Upper lobe of right lung (tissue), 1 donor: ENCODE measurements around the gene SLC35F6. TPM values are rescaled to one million over a fixed set of nuclear protein-coding genes. Genes with fewer than 3 reads are reported as not detected.
A peak's percentile ranks its signal among the peaks of the same experiment; 100 is the strongest.

ENCODE experiments used
- ATAC-seq: fragments of 200-7000 bp; cut with Tn5 transposase; one replicate; pipeline ENCODE4 v1.9.1; 2020; ENCODE audit warnings: mild to moderate bottlenecking, moderate library complexity
- DNase-seq: peaks from one replicate; pipeline ENCODE4 v3.0.0-alpha.2; 2020
- H3K27ac ChIP-seq: fragments of 200-600 bp; one replicate; pipeline ENCODE4 v1.8.0; 2022
- H3K27me3 ChIP-seq: fragments of 200-600 bp; one replicate; pipeline ENCODE4 v1.8.0; 2022; ENCODE audit warnings: mild to moderate bottlenecking
- H3K36me3 ChIP-seq: fragments of 200-600 bp; one replicate; pipeline ENCODE4 v1.8.0; 2022
- H3K4me1 ChIP-seq: fragments of 200-600 bp; one replicate; pipeline ENCODE4 v1.8.0; 2022
- H3K4me3 ChIP-seq: fragments of 200-600 bp; one replicate; pipeline ENCODE4 v1.8.0; 2022; ENCODE audit warnings: mild to moderate bottlenecking
- H3K9me3 ChIP-seq: fragments of 200-600 bp; one replicate; pipeline ENCODE4 v1.8.0; 2022
- intact Hi-C: fragments of 100-400 bp; cut with DNase I; formaldehyde crosslinking; loops from one replicate; pipeline ENCODE4 v1.11.0; 2022
- total RNA-seq: library from RNA; stranded (reverse); fragmentation: NEBNext Ultra II Directional; extraction: Animal tissue kit (Norgen Biotek cat#: 25700); gene quantifications from one replicate; pipeline ENCODE4 v1.2.1, GENCODE V29; 2021
- TF ChIP-seq, protein P1 (sequence below): fragments of 200-600 bp; IDR thresholded peaks from one replicate; pipeline ENCODE4 v1.8.0; 2022; ENCODE audit warnings: antibody characterized with exemption
- donor health status: DM: no; HTN: yes; CAD: no; lungs with severe emphysema.

Gene SLC35F6
- total RNA-seq, 1 donor from 2014 or later, result 42.2 TPM

DNA sequence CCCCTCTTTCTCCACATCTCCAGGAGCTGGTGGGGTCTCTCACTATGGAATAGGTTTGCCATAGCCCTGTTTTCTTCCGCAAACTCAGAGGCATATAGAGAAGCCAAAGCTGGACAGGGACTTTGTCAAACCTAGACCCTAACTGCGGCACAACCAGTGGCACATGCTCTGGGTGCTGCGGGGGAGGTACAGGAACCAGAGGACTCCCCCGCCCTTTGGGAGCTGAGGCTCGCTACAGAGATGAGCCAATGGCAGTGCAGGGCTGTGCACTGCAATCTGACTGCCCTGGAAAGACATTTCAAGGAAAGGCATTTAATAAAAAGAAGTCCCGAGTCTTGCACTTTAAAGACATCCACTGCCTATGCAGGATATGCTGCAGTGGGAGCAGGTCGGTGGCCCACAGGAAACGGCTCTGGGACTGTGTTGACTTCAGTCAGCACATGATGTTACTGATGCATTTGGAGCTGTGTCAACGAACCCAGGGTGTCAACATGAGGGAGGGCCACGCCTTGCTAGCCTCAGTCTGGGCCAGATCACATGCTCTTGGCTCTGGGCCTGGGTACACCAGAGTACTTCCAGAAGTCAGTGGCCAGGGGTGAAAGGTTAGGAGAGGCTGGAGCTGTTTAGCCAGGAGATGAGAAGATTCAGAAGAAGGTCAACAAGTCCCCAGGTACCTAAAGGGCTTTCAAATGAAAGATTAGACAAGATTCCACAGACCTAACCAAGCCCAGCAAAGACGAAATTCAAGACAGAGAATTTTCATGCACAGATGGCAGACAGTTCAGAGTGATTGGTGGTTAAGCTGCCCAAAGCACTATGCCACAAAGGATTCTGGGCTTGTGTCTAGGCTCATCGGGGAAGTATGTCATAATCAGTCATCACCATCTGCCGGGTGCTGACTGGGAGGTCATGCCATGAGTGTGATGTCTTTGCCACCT, 8.2 kb downstream of the SLC35F6 start:
- Histone ChIP-seq H3K27ac (peak overlapping the region; percentile 79), H3K4me3 (no peak overlapping the region), H3K4me1 (peaks cover 47% of the 10 kb centered on the region), H3K9me3 (no peaks in the 10 kb centered on the region), H3K36me3 (peaks cover 36% of the 10 kb centered on the region), H3K27me3 (no peaks in the 10 kb centered on the region)
- ATAC-seq (peak; percentile 87), DNase-seq (peak; percentile 88)
- intact Hi-C loops, result no loop called here
- TF ChIP-seq, protein P1, sequence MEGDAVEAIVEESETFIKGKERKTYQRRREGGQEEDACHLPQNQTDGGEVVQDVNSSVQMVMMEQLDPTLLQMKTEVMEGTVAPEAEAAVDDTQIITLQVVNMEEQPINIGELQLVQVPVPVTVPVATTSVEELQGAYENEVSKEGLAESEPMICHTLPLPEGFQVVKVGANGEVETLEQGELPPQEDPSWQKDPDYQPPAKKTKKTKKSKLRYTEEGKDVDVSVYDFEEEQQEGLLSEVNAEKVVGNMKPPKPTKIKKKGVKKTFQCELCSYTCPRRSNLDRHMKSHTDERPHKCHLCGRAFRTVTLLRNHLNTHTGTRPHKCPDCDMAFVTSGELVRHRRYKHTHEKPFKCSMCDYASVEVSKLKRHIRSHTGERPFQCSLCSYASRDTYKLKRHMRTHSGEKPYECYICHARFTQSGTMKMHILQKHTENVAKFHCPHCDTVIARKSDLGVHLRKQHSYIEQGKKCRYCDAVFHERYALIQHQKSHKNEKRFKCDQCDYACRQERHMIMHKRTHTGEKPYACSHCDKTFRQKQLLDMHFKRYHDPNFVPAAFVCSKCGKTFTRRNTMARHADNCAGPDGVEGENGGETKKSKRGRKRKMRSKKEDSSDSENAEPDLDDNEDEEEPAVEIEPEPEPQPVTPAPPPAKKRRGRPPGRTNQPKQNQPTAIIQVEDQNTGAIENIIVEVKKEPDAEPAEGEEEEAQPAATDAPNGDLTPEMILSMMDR, result no peak

DNA sequence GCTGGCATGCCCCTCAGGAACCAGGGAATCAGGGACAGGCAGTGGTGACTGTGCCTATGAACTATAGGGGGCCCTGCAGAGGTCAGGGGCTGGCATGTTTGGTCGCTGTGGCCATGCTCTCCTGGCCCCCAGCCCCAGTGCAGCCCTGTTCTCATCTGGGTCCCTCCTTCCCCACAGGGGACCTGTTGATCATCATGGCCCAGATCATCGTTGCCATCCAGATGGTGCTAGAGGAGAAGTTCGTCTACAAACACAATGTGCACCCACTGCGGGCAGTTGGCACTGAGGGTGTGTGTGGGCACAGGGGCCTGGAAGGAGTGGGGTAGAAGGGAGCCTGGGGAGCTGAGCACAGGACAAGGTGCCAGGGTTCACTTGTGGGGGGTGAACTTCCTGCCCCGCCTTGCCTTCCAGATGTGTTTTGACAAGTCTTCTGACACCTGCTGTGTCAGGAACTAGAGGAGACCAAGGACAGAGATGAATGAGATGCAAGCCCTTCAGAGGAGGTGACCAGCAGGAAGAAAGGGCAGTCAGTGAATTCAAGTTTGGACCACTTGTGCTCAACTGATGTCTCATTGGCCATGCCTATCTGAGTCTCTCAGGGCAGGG, 12.2 kb downstream of the SLC35F6 start:
- no peak overlapping the region for H3K4me3 ChIP-seq
- H3K27me3 ChIP-seq, result no peaks in the 10 kb centered on the region
- H3K36me3 ChIP-seq, result peaks cover 74% of the 10 kb centered on the region
- H3K27ac ChIP-seq, result no peak overlapping the region
- DNase-seq, result no peak
- TF ChIP-seq, protein P1, result no peak
- intact Hi-C loops, result no loop called here
- peaks cover 20% of the 10 kb centered on the region for H3K4me1 ChIP-seq
- ATAC-seq, result no peak
- H3K9me3 ChIP-seq, result no peaks in the 10 kb centered on the region

DNA sequence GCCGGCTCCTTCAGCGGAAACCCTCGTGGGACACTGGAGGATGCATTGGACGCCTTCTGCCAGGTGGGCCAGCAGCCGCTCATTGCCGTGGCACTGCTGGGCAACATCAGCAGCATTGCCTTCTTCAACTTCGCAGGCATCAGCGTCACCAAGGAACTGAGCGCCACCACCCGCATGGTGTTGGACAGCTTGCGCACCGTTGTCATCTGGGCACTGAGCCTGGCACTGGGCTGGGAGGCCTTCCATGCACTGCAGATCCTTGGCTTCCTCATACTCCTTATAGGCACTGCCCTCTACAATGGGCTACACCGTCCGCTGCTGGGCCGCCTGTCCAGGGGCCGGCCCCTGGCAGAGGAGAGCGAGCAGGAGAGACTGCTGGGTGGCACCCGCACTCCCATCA, 14.0 kb downstream of the SLC35F6 start:
- ATAC-seq (no peak), DNase-seq (no peak)
- Histone ChIP-seq H3K9me3 (no peaks in the 10 kb centered on the region), H3K27me3 (no peaks in the 10 kb centered on the region), H3K27ac (no peak overlapping the region), H3K4me3 (no peak overlapping the region), H3K36me3 (peaks cover 74% of the 10 kb centered on the region), H3K4me1 (peaks cover 2% of the 10 kb centered on the region)
- TF ChIP-seq, protein P1, result no peak
- intact Hi-C loops, result no loop called here

DNA sequence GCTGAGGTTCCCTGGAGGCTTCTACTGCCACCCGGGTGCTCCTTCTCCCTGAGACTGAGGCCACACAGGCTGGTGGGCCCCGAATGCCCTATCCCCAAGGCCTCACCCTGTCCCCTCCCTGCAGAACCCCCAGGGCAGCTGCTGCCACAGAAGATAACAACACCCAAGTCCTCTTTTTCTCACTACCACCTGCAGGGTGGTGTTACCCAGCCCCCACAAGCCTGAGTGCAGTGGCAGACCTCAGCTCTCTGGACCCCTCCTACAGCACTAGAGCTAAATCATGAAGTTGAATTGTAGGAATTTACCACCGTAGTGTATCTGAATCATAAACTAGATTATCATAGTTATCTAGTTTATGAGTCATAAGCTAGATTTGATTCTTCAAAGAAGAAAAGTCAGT, 14.4 kb downstream of the SLC35F6 start:
- H3K27me3 ChIP-seq, result no peaks in the 10 kb centered on the region
- ATAC-seq, result no peak
- no peaks in the 10 kb centered on the region for H3K9me3 ChIP-seq
- H3K4me1 ChIP-seq, result no peaks in the 10 kb centered on the region
- DNase-seq, result no peak
- TF ChIP-seq, protein P1, result no peak
- intact Hi-C loops, result no loop called here
- H3K4me3 ChIP-seq, result no peak overlapping the region
- H3K27ac ChIP-seq, result no peak overlapping the region
- peaks cover 74% of the 10 kb centered on the region for H3K36me3 ChIP-seq

DNA sequence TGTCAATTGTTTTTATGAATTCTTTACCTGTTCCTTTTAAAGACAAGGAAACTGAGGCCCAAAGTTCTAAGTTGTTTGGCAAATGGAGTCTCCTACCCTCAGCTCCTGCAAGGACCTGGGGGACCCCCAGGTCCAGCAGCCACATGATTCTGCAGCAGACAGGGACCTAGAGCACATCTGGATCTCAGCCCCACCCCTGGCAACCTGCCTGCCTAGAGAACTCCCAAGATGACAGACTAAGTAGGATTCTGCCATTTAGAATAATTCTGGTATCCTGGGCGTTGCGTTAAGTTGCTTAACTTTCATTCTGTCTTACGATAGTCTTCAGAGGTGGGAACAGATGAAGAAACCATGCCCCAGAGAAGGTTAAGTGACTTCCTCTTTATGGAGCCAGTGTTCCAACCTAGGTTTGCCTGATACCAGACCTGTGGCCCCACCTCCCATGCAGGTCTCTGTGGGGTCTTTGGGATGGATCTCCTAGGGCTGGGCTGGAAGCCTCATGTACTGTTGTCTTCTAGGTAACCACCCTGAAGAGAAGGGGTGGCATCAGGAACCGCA, 16.2 kb downstream of the SLC35F6 start:
- no peak overlapping the region for H3K4me3 ChIP-seq
- ATAC-seq (peak; percentile 5), DNase-seq (no peak)
- H3K9me3 ChIP-seq, result no peaks in the 10 kb centered on the region
- intact Hi-C loops, result no loop called here
- H3K27me3 ChIP-seq, result no peaks in the 10 kb centered on the region
- H3K27ac ChIP-seq, result no peak overlapping the region
- TF ChIP-seq, protein P1, result no peak
- peaks cover 3% of the 10 kb centered on the region for H3K4me1 ChIP-seq
- H3K36me3 ChIP-seq, result peaks cover 59% of the 10 kb centered on the region
